GM19099 (cell line): ENCODE results near the gene LRRFIP1.
A peak's percentile ranks its signal among the peaks of the same experiment; 100 is the strongest.

ENCODE experiments used
- POLR2A ChIP-seq: IDR thresholded peaks from 3 replicates; pipeline ENCODE4 v1.6.1; 2011; ENCODE audit warnings: low read depth; ENCODE audit not compliant: insufficient read length; ENCODE audit errors: extremely low read depth

Gene LRRFIP1

DNA sequence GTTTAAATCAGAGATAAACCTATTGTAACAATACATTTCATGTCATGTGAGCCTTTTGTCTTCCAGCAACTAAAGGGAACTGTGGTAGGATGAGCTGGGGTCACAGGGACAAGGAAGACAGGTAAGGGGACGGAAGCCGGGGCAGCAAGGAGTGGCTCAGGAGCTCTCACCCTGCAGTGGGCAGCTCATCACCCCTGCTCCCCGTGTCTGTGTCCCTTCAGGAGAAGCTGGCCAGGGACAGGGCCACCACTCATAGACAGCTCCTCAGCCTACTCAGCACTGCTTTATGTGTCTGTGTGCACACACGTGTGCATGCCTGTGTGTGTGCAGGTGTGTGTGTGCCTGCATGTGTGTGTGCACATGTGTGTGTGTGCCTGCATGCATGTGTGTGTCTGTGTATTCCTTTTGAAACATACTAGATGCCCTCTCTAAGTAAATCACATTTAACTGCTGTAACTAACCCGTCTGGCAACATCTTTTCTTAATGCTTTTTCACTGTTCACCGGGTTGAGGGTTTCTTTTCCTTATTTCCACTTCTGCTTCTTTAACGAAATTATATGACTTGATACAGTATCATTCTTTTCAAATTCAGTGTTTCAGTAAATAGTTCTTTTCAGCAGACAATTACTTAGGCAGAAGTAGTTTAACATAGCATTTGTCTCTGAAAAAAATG is 44.2 kb downstream of the LRRFIP1 start:
- TF ChIP-seq POLR2A = no peak

DNA sequence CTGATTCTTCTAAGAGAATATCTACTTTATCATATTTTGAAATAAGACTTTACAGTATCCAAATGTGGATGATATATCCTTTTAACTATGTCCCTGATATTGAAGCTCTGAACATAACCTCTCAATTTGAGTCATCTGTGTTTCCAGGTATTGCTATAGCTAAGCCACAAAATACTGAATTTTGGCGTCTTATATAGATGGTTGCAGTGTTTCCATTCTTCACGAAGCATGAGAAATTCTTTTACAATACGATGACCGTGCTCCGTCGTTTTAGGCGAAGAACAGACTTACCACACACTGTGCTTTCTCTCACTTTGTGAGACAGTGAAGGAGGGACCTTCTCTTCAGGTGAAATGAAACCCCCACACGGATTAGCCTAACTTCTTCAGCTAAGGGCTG is 45.3 kb downstream of the LRRFIP1 start:
- no peak for TF ChIP-seq POLR2A

DNA sequence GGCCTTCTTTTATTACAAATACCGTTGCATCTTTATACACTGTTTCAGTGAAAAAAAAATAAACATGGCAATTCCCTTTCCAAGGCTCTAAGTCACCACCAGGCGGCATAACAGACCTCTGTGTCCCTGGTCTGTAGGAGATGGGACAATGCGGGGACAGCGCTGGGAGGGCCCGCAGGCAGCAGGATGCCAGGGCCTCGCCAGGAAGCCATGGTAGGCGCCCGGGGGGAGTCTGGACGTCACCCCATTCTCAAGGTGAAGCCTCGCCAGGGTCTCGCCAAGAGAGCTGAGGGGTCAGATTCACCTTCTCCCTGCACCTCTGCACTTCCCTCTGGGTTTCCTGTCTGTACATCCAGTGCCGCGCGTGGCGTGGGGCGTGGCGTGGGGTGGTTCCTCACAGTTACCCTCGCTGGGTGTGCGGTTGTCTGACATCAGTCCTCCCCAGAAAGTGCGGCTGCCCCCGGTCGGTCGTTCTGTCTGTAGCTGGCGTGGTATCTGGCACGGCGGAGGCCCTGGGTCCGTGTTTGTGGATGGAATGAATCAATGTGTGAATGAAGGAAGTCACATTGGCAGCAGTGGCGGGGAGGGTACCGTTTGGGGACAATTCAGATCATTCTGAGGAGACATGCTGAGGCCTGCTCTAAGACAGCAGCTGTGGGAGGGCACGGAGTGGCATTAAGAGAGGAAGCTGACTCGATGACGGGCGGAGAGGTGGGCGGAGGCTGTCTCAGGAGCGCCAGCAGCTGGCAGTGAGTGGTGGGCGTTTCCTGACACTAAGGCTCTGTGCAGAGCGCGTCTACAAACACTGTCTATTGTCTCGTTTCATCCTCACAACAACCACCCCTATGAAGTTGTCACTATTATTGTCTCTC is 46.0 kb downstream of the LRRFIP1 start:
- TF ChIP-seq POLR2A = no peak

DNA sequence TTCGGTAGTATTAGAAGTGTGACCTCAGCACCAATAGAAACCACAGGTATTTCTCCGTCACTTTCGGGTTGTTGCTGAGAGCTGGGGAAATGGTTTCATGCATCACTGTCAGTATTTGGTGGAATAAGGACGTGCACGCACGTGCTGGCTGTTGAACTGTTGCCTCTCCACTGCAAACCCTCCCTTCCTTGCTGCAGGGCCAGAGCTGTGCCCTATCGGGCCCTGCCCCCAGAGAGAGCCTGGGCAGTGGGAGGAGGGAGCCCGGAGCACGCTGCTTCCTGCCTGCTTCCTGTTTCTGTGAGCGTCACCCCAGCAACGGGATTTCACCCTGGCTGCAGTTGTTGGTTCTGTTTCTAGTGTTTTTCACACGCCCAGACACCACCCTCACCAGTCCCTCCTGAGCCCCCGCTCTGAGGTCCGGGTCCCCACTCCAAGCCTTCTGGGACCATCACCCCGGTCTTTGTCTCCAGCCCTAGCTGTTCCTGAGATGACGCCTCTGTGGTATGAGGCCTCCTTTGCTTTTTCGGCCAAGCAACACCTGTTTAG is 47.4 kb downstream of the LRRFIP1 start:
- peak; percentile 31 for TF ChIP-seq POLR2A

DNA sequence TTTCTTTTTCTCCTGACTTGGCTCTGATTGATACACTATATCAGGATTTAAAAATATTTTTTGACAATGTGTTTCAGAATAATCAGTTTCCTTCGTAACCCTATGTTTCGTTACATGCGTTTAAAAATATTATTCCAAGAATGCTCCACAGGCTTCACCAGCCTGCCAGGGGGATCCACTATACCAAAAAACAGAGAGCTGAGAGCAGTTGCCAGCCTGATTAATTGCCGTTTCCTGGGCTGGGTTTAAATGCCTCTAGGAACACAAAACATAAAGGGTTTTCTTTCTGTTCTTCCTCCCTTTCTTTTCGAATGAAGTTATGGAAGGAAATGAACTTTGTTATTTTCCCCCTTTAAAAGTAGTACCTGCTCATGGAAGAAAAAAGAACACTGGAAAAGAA is 47.9 kb downstream of the LRRFIP1 start:
- no peak for TF ChIP-seq POLR2A

DNA sequence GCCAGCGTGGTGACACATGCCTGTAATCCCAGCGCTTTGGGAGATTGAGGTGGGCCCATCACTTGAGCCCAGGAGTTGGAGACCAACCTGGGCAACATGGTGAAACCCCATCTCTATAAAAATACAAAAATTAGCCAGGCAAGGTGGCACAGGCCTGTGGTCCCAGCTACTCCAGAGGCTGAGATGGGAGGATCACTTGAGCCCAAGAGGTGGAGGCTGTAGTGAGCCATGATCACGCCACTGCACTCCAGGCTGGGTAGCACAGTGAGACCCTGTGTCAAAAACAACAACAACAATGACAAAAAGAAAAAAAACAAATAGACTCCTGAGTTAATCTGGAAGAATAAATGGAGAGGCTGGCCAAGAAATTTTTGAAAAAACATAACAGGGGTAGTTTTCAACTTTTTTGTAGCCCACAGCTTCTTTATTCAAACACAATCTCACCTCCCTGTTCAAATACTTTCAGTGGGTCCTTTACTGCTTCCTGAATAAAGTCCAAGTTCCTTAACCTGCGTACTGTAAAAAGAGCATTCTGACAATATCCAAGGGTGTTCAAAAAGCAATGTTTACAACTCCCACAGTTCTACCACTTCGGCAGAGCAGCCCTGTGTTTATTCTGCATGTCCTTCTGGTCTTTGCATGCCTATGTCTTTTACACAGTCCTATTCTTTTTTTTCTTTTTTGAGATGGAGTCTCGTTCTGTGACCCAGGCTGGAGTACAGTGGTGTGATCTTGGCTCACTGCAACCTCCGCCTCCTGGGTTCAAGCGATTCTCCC is 53.5 kb downstream of the LRRFIP1 start:
- TF ChIP-seq POLR2A = no peak

DNA sequence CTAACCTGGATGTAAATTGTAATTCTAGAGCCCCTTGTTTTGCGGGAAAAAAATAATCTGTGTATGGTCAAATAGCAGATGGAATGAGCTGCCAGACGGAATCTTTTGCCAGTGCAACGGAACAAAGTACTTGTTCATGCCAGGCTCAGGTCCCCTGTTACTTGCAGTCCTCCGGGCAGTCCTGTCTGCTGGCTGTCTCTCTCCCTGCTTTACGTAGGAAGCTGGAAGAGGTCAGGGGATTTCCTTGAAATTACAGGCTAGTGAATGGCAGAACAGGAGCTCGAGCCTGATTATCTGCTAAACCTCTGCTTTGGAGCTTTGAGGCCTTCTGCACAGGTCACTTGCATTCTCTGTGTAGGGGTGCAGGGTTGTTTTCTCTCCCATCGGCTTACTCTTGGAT is 54.8 kb downstream of the LRRFIP1 start:
- no peak for TF ChIP-seq POLR2A

DNA sequence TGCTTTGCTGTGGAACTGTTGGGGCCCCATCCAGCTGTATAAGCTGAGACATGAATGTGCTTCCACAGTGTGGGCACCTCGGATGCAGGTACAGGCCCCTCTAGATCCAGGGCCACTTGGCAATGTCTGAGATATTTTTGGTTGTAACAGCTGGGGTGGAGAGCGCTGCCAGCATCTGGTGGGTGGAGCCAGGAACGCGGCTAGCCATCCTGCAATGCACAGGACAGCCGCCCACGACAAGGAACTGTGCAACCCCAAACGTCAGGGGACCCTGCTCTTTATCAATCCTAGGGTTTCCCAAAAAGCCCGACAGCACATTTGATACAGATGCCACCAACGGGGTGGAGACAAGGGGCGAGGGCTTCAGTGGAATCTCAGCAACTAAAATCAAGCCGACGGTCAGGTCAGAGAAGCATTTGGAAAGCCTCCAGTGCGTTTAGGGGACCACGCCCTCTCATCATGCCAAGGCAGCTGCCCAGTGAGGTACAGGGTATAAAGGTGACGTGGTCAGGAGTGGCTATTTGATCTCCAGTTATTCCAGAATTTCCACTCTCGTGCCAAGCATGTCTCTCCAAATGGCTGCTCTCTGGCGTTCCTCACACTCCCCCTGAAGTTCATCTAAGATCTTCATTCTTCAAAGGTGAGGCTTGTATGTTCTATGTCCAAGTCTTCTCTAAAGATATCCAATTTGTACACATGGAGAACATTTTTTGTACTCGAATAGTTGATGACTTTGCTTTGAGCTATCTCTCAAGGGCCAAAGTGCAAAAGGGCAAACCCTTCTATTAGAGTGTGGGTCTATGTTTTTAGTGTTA is 55.7 kb downstream of the LRRFIP1 start:
- no peak for TF ChIP-seq POLR2A

DNA sequence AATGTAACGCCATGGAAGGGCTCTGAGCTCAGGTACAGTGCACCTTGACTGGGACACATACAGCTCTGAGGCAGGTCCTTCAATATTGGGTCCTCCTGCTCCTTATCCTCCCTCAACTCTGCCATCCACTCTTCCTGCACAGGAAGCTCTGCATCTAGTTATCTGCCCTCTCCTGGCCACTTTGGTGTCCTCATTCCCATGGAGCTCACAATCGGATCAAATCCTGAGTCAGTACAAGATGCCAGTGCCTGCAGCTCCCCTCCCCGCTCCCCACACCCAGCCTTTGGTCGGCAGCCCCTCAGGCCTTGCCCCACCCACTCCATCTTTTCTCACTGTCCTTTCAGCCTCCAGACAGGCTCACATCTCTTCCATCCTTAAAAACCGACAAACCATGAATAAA is 58.0 kb downstream of the LRRFIP1 start:
- no peak for TF ChIP-seq POLR2A

DNA sequence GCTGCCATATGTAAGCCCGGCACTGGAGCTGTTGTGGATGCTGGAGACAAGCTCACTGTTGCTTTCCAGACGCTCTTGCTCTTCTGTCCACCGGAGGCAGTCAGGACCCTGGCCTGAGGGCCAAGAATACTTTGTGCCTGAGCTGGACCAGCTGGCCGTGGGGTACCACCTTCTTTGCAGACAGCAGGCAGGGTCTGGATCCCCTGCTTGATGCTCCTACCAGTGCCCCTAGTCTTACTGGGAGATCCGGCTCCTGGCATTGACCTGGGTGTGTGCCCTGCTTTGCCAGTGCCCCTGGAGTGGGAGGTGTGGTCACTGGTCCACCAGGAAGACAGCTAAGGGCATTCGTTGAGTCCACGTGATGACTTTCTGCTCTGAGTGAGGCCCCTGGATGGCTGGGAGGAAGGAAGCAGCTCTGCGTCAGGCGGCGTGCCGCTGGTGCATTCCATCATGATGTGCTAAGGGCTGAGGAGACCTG is 59.3 kb downstream of the LRRFIP1 start:
- TF ChIP-seq POLR2A = no peak

DNA sequence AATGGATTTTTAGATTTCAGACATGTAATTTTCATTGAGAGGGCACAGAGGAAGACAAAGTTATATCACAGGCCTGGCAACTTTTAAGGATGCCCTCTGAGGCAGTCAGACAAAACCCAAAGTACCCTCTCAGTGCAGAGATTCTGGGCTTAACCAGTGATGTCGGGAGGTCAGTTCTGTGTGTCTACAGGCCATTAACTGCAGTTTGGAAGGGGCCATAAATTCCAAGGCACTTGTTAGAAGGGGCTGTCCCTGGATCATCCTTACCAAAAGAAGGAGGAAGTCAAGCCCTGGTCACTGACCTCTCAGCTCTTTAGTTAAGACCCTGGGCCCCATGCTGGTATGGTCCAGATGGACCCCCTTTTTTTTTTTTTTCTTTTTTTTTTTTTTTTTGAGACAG is 60.7 kb downstream of the LRRFIP1 start:
- TF ChIP-seq POLR2A = no peak

DNA sequence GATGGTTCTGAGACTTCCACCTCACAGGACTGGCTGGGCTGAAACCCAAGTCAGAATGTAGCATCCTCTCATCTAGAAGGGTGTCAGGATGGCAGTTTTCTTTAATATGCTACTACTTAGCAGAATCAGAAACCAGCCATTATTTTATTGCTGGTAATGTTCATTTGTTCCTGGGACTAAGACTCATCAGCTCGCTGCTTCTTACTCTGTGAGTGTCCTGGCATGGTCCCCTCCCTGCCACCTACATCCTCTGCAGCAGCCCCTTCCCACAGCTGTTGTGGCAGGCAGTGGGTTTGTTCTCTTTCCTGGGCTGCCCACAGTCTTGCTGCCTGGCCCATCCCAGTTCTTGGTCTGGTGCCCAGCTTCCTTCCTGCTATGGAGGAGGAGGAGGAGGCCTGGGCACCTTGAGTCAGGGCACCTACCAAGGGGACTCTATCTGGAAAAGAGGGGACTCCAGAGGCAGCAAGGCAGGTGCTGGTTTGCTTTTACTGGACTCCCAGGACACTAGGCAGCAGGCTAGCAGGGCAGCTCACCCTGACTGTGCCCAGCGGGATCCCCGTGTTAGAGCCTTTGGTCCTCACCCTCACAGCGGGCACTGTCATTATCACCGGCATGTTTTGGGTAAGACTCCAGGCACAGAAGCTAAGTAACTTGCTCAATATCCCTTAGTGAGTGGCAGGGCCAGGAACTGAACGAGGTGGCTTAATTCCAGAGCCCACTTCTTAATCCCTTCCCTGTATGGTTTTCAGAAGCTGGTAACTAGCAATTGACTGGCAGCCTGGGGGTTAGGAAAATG is 62.1 kb downstream of the LRRFIP1 start:
- no peak for TF ChIP-seq POLR2A
